A549 treated with dexamethasone at 1 μM for 4 hours (cell line): ENCODE results near the gene MGP. TPM values are rescaled to one million over a fixed set of nuclear protein-coding genes. Genes with fewer than 3 reads are reported as not detected.

Experiments used
- total RNA-seq: library from RNA; stranded (reverse); fragments of 200-300 nt; extraction: Qiagen RNA extraction; gene quantifications from 5 replicates; pipeline ENCODE4 v1.2.3, GENCODE V29; 2022

MGP gene
- not detected in 5 replicates for total RNA-seq

DNA sequence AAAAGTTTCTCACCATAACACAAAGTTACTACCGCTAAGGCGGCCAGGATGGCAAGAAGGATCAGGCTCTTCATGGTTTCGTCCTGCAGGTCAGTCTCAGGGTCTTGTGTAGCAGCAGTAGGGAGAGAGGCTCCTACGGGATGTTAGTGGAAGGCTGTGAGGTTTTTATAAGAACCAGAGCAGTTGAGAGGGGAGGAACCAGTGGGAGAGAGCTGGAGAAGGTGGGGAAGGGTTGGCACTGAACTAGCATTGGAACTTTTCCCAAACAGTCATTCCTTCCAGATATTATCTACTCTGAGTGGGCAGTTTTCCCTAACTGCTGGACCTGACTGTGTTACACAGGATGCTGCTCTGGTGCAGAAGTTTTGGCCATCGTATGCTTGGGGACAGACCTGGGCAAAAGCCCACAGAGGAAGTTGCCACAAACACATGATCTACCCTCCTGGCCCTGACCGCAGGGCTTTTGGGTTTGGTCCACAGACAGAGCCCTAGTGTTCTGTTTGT lies at the start of gene MGP:
Gene MGP (minus strand): TSS at position 137 of the 504 bp plus-strand sequence. CDS start 63 bp downstream, at position 74.

DNA sequence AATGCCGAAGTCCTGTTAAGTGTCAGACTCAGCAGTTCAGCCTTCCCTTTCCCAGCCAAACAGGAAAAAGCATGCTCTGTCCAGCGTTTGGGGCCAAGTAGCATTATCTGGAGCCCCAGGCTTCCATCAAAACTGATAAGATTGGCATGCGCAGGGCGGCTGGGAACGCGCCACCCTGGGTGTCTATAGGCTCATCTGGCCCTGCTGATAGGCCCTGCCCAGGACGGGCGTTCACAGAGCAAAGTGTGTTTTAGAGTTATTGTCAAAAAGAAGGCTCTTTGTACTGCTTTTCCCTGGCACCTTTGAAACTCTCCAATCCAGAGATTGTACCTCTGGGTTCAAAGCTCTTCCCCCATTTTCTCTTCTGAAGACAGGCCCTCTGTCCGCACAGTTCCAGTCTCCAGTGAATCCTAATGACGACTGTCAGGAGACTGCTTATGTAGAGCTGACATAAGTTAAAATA lies 42.2 kb downstream of the MGP start, which contains the start of gene ART4:
Gene ART4 (minus strand): TSS at position 102 of the 463 bp plus-strand sequence. CDS start 413 bp downstream, outside the sequence.

Other genes with a start within 250 kb of the MGP start
- 0.03 TPM in 1 of 5 replicates, not detected in the others for gene GUCY2C, start 189.3 kb downstream of the MGP start, total RNA-seq
- 44.8 to 56.1 TPM (median 50.4 TPM) in 5 replicates for gene WBP11, start 82.4 kb downstream of the MGP start, total RNA-seq
- 1.3 to 2.1 TPM (median 1.5 TPM) in 5 replicates for gene C12orf60, start 82.2 kb downstream of the MGP start, total RNA-seq
- 0.05 TPM in 1 of 5 replicates, not detected in the others for gene SMCO3, start 71.7 kb downstream of the MGP start, total RNA-seq
- gene ART4, start 42.3 kb downstream of the MGP start, total RNA-seq: 0.15 TPM in 1 of 5 replicates, not detected in the others
- gene ERP27, start 52.7 kb upstream of the MGP start, total RNA-seq: not detected in 5 replicates
- gene ARHGDIB, start 75.7 kb upstream of the MGP start, total RNA-seq: 0.83 to 1.5 TPM (median 1.3 TPM) in 5 replicates
- not detected in 5 replicates for gene PDE6H, start 87.2 kb upstream of the MGP start, total RNA-seq